SU-DHL-6 (cell line): Measurements from ENCODE around the gene IDS.
"Not testable (repeated sequence)": the region's sequence is repeated elsewhere in the genome, so short reads cannot be mapped to it uniquely, and the experiment has no call there.

Source experiments
- H2AFZ ChIP-seq: fragments of 200-600 bp; sonication (generic); 2 replicates; pipeline ENCODE4 v1.6.1; 2014; ENCODE audit warnings: low read depth, mild to moderate bottlenecking, moderate library complexity, mixed read lengths, antibody characterized with exemption, low read length; ENCODE audit not compliant: severe bottlenecking
- H3F3A ChIP-seq: fragments of 200-600 bp; shearing (Covaris generic); 2 replicates; pipeline ENCODE4 v1.6.0; 2016; ENCODE audit warnings: antibody characterized with exemption, mild to moderate bottlenecking; ENCODE audit not compliant: insufficient read depth
- H3K27ac ChIP-seq: fragments of 200-600 bp; sonication (generic); 2 replicates; pipeline ENCODE4 v1.5.1; 2016; ENCODE audit warnings: low read depth, mild to moderate bottlenecking, low read length, moderate library complexity, mixed read lengths
- H3K27me3 ChIP-seq: fragments of 200-600 bp; sonication (generic), shearing (Covaris generic); 2 replicates; pipeline ENCODE4 v1.6.0; 2014; ENCODE audit warnings: mild to moderate bottlenecking, low read length
- H3K36me3 ChIP-seq: fragments of 200-600 bp; sonication (generic); 2 replicates; pipeline ENCODE4 v1.6.1; 2014; ENCODE audit warnings: mild to moderate bottlenecking, low read length, mixed read lengths
- H3K4me2 ChIP-seq: fragments of 300-600, 200-600 bp; shearing (Covaris generic), sonication (generic); 2 replicates; pipeline ENCODE4 v1.6.0; 2014; ENCODE audit warnings: low read length, low read depth, mild to moderate bottlenecking; ENCODE audit not compliant: poor library complexity, severe bottlenecking
- H3K4me3 ChIP-seq: fragments of 200-600 bp; sonication (generic); 2 replicates; pipeline ENCODE4 v1.5.1; 2014; ENCODE audit warnings: antibody characterized with exemption, low read length, mild to moderate bottlenecking, mixed read lengths; ENCODE audit not compliant: insufficient read depth, poor library complexity, severe bottlenecking
- H3K79me2 ChIP-seq: fragments of 200-600 bp; sonication (generic); 2 replicates; pipeline ENCODE4 v1.6.1; 2014; ENCODE audit warnings: mild to moderate bottlenecking, low read length, moderate library complexity; ENCODE audit not compliant: insufficient read depth
- H3K9ac ChIP-seq: fragments of 200-600 bp; sonication (generic); 2 replicates; pipeline ENCODE4 v1.7.0; 2014; ENCODE audit warnings: mild to moderate bottlenecking, low read length
- H3K9me2 ChIP-seq: fragments of 200-600 bp; sonication (generic); replicated peaks from 2 replicates; pipeline ENCODE4 v1.6.1; 2014; ENCODE audit warnings: low read length; ENCODE audit not compliant: insufficient read depth
- H3K9me3 ChIP-seq: fragments of 200-600 bp; sonication (generic); 2 replicates; pipeline ENCODE4 v1.6.1; 2014; ENCODE audit warnings: low read length, mixed read lengths; ENCODE audit not compliant: insufficient read depth
- H4K20me1 ChIP-seq: fragments of 200-600 bp; sonication (generic); 2 replicates; pipeline ENCODE4 v1.6.1; 2014; ENCODE audit warnings: low read depth, mild to moderate bottlenecking, antibody characterized with exemption, low read length, moderate library complexity, mixed read lengths
- EZH2phosphoT487 ChIP-seq: fragments of 200-600 bp; sonication (generic), shearing (Covaris generic); conservative IDR thresholded peaks from 2 replicates; pipeline ENCODE4 v1.6.1; 2018; ENCODE audit warnings: mild to moderate bottlenecking, antibody characterized with exemption, low read length, moderate library complexity, mixed read lengths
- TF ChIP-seq, protein P1 (sequence below): fragments of 200-600 bp; sonication (generic); IDR thresholded peaks from one replicate; pipeline ENCODE4 v1.5.1; 2017; ENCODE audit warnings: antibody characterized with exemption, mild to moderate bottlenecking, low read length, moderate library complexity; ENCODE audit not compliant: insufficient read depth, poor library complexity, severe bottlenecking

The IDS gene

GRCh38 chrX:149539283-149540130, 34.4 kb upstream of the IDS start:
- Histone ChIP-seq H4K20me1 (no peaks in the 10 kb centered on the region), H3K9me3 (no peaks in the 10 kb centered on the region), H3K27me3 (no peaks in the 10 kb centered on the region), H3K9me2 (no peaks in the 10 kb centered on the region), H3F3A (no peaks in the 10 kb centered on the region), H3K27ac (peak overlapping the region; percentile 37; the same call in 1 of the 2 replicates), H2AFZ (peak overlapping the region; percentile 41), H3K36me3 (no peaks in the 10 kb centered on the region), H3K9ac (peak overlapping the region; percentile 47), H3K79me2 (no peaks in the 10 kb centered on the region), H3K4me3 (peak overlapping the region; percentile 57), H3K4me2 (peak overlapping the region; percentile 66)
- no peak for TF ChIP-seq EZH2phosphoT487
- TF ChIP-seq, protein P1, sequence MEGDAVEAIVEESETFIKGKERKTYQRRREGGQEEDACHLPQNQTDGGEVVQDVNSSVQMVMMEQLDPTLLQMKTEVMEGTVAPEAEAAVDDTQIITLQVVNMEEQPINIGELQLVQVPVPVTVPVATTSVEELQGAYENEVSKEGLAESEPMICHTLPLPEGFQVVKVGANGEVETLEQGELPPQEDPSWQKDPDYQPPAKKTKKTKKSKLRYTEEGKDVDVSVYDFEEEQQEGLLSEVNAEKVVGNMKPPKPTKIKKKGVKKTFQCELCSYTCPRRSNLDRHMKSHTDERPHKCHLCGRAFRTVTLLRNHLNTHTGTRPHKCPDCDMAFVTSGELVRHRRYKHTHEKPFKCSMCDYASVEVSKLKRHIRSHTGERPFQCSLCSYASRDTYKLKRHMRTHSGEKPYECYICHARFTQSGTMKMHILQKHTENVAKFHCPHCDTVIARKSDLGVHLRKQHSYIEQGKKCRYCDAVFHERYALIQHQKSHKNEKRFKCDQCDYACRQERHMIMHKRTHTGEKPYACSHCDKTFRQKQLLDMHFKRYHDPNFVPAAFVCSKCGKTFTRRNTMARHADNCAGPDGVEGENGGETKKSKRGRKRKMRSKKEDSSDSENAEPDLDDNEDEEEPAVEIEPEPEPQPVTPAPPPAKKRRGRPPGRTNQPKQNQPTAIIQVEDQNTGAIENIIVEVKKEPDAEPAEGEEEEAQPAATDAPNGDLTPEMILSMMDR, result no peak

DNA sequence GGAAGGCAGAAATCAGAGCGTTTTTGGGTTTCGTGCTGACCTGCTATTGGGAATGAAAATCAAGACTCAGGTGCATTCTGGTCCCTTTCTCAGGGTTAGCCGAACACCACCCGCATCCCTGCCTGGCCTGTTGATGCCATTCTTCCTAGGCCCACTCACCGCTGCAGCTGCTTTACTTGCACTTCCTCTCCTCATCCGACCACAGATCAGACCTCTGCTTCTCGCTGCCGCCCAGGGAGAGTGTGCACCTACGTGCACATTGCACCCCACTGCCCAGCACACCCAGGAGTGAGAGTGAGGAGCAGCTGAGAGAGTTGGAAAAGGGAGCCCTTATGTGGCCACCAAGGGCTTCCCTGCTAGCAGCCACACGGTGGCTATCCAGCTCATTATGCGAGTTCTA, 32.4 kb upstream of the IDS start:
- not testable (repeated sequence) for H3K4me2 ChIP-seq, H3K9me3 ChIP-seq, H3K27ac ChIP-seq, H3K9me2 ChIP-seq, H4K20me1 ChIP-seq, H3K27me3 ChIP-seq, H3K79me2 ChIP-seq, H2AFZ ChIP-seq, H3K36me3 ChIP-seq, H3F3A ChIP-seq, H3K9ac ChIP-seq, H3K4me3 ChIP-seq

DNA sequence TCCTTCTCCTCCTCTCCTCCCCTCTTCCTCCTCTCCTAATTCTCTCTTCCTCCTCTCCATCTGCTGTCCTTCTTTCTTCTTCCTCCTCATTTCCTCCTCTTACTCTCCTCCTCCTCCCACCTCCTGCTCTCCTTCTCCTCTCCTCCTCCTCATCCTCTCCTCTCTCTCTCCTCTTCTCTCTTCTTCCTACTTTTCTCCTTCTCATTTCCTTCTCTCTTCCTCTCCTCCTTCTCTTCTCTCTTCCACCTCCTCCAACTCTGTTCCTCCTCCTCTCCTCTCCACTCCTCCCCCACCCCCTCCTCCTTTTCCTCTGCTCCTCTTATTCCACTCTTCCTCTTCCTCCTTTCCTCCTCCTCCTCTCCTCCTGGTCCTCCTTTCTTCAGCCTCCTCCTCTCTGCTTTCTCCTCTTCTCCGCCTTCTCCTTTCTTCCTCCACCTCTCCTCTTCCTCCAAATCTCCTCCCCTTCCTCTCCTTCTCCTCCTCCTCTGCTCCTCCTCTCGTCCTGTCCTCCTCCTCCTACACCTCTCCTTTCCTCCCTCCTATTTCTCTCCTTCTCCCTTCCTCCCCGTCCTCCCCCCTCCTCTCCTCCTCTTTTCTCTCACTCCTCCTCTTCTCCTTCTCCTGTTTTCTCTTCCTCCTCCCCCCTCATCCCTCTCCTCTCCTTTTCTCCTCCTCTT, 30.0 kb upstream of the IDS start:
- H3K36me3 ChIP-seq, H3K4me2 ChIP-seq, H3K27me3 ChIP-seq, H3K27ac ChIP-seq, H3K4me3 ChIP-seq, H3K79me2 ChIP-seq, H3K9ac ChIP-seq, H3K9me2 ChIP-seq, H3K9me3 ChIP-seq, H3F3A ChIP-seq, H4K20me1 ChIP-seq, H2AFZ ChIP-seq: not testable (repeated sequence)

DNA sequence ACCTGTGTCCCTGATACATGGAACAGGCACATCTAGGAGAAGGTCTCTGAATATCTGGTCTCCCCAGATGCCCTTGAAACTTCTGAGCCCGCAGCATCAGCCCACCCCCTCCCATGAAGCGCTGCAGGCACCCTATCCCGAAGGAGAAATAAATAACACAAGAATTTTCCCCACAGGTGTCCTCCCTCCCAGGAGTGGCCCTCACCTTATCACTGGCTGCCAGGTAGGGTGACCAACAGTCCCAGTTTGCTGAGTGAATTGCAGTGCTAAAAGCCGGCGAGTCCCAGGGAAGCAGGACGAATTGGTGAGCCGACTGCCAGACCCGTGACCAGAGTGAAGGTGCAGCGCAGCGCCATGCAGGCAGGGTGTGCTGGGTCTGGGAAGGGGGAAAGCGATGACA, 28.9 kb upstream of the IDS start:
- not testable (repeated sequence) for H3K9ac ChIP-seq, H2AFZ ChIP-seq, H3K4me2 ChIP-seq, H3F3A ChIP-seq, H3K27me3 ChIP-seq, H3K4me3 ChIP-seq, H3K9me3 ChIP-seq, H3K79me2 ChIP-seq, H3K36me3 ChIP-seq, H4K20me1 ChIP-seq, H3K9me2 ChIP-seq, H3K27ac ChIP-seq

DNA sequence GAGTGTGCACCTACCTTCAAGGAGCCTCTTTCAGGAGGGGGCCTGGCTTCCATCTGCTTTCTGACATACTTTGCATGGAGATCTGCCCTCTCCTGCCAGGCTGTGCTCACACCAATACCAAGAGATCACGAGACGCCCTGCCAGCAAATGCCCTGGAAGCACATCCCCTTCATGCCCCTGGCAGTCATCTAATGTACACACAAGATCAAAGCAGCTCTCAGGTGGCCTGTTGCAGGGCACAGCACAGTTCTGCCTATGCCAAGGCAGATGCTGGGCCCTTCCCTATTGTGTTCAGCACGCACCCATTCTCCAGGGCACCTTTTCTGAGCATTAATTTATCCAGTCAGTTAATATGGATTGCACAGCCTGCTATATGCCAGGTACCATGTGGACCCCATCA, 27.8 kb upstream of the IDS start:
- H2AFZ ChIP-seq, H3F3A ChIP-seq, H4K20me1 ChIP-seq, H3K9me2 ChIP-seq, H3K4me3 ChIP-seq, H3K36me3 ChIP-seq, H3K9ac ChIP-seq, H3K27me3 ChIP-seq, H3K4me2 ChIP-seq, H3K27ac ChIP-seq, H3K9me3 ChIP-seq, H3K79me2 ChIP-seq: not testable (repeated sequence)
